ENCODE measurements around the gene USP48. TPM values are rescaled to one million over a fixed set of nuclear protein-coding genes. Genes with fewer than 3 reads are reported as not detected.

The USP48 gene
- total RNA-seq, 2 donors from 2014 or later, result 47.1 to 51.3 TPM

- no peak for TF ChIP-seq CTCF (IDR thresholded peaks at IDR 0.05)
- intact Hi-C loops (cut with DNase I), result no loop called here
- Histone ChIP-seq H3K9ac (ENCODE audit: low read depth in 2 of 2, low read length in 2 of 2) (no peak overlapping the region), H3K27ac (no peak overlapping the region), H3K4me1 (peaks cover 9% of the 10 kb centered on the region), H3K4me3 (peak overlapping the region; percentile 28), H3K36me3 (no peaks in the 10 kb centered on the region), H3K9me3 (no peaks in the 10 kb centered on the region), H3K27me3 (peaks cover 18% of the 10 kb centered on the region)
- no peak for DNase-seq
Measured at GRCh38 chr1:21668232-21668950, 114.6 kb downstream of the USP48 start.

- Histone ChIP-seq H3K27ac (no peak overlapping the region), H3K4me1 (peaks cover 9% of the 10 kb centered on the region), H3K36me3 (no peaks in the 10 kb centered on the region), H3K9ac (ENCODE audit: low read depth in 2 of 2, low read length in 2 of 2) (no peak overlapping the region), H3K4me3 (no peak overlapping the region), H3K9me3 (no peaks in the 10 kb centered on the region), H3K27me3 (peaks cover 18% of the 10 kb centered on the region)
- DNase-seq, result no peak
- no peak for TF ChIP-seq CTCF (IDR thresholded peaks at IDR 0.05)
- intact Hi-C loops (cut with DNase I), result no loop called here
Measured at GRCh38 chr1:21667348-21668231, 115.4 kb downstream of the USP48 start.

- Histone ChIP-seq H3K4me1 (peaks cover 9% of the 10 kb centered on the region), H3K9ac (ENCODE audit: low read depth in 2 of 2, low read length in 2 of 2) (no peak overlapping the region), H3K27me3 (peaks cover 18% of the 10 kb centered on the region), H3K36me3 (no peaks in the 10 kb centered on the region), H3K27ac (no peak overlapping the region), H3K9me3 (no peaks in the 10 kb centered on the region), H3K4me3 (no peak overlapping the region)
- intact Hi-C loops (cut with DNase I), result no loop called here
- DNase-seq, result no peak
- TF ChIP-seq CTCF (IDR thresholded peaks at IDR 0.05), result no peak
Measured at GRCh38 chr1:21666576-21667320, 116.2 kb downstream of the USP48 start.

GRCh38 chr1:21665711-21666575 lies 117.0 kb downstream of the USP48 start:
- H3K36me3 ChIP-seq, result no peaks in the 10 kb centered on the region
- no peak for DNase-seq
- H3K4me3 ChIP-seq, result no peak overlapping the region
- no peak overlapping the region for H3K27ac ChIP-seq
- peaks cover 18% of the 10 kb centered on the region for H3K27me3 ChIP-seq
- H3K9me3 ChIP-seq, result no peaks in the 10 kb centered on the region
- intact Hi-C loops (cut with DNase I), result no loop called here
- TF ChIP-seq CTCF (IDR thresholded peaks at IDR 0.05), result no peak
- no peak overlapping the region for H3K9ac ChIP-seq (ENCODE audit: low read depth in 2 of 2, low read length in 2 of 2)
- peaks cover 9% of the 10 kb centered on the region for H3K4me1 ChIP-seq
